ENCODE results near the gene TAF1.
"Not testable (repeated sequence)": the region's sequence is repeated elsewhere in the genome, so short reads cannot be mapped to it uniquely, and the experiment has no call there.

GRCh38 chrX:71451518-71451917, 85.4 kb downstream of the TAF1 start:
- not testable (repeated sequence) for TF ChIP-seq CTCF (conservative IDR thresholded peaks at IDR 0.05 in 1 of 2, IDR thresholded peaks at IDR 0.05 in 1 of 2; ENCODE audit: low read depth in 1 of 2, low read length in 2 of 2); EZH2 (IDR thresholded peaks at IDR 0.05; ENCODE audit: low read length, missing control alignments)

Measured in fibroblast of lung (primary cell).